Medulla oblongata (tissue), 1 donor: ENCODE measurements around the gene F7.
"Not testable (repeated sequence)": the region's sequence is repeated elsewhere in the genome, so short reads cannot be mapped to it uniquely, and the experiment has no call there.

Experiments
- DNase-seq: peaks from one replicate; pipeline ENCODE4 v3.0.0-alpha.2; 2015; ENCODE audit errors: extremely low spot score

Gene F7

DNA sequence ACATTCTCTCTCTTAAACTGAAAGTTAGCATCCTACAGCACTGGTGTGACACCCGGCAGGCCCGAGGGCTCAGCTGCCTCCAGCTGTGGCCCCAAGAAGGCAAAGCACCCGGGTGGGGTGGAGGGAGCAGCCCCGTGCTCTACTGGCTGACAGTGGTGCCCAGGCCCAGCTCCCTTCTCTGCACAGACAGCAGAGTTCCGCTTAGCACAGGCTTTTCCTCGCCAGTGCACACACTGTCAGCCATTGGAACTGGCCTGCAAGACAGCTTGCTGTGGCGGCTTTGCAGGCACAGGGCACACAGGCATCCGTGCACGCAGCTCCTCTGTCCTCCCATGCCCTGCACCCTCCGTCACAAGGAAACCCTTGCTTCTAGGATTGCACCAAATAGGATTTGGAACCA lies 3.3 kb upstream of the F7 start:
- DNase-seq: not testable (repeated sequence)

- no peak for DNase-seq
These were observed 2.9 kb upstream of the F7 start for GRCh38 chr13:113102727-113103126.

DNA sequence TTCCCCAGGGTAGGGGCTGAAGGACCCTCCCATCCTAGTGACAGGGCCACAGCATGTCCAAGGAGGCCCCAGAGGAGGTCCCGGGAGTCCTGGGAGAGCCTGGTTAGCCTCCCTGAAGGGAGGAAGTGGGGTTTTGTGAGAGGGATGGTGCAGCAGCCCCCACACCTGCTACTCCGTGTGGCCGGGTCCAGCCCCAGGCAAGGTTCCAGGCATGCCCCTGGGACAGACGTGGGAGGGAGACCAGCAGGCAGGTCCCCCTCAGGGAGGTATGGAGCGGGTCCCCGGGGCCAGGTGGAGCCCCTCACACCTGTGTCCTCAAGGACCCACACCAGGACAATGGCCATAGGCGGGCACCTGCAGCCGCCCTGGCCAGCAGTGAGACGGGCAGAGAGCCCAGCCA lies 1.9 kb upstream of the F7 start:
- no peak for DNase-seq

DNA sequence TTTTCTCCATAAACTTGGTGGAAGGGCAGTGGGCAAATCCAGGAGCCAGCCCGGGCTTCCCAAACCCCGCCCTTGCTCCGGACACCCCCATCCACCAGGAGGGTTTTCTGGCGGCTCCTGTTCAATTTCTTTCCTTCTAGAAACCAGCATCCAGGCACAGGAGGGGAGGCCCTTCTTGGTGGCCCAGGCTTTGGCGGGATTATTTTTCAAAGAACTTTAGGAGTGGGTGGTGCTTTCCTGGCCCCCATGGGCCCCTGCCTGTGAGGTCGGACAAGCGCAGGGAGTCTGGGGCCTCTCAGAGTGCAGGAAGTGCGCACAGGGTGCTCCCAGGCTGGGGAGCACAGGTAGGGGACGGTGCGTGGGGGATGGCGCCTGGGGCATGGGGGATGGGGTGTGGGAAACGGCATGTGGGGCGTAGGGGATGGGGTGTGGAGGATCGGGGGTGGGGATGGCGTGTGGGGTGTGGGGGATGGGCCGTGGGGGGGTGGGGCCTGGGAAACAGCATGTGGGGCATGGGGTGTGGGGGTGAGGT lies 396 bp downstream of the F7 start:
- no peak for DNase-seq

DNA sequence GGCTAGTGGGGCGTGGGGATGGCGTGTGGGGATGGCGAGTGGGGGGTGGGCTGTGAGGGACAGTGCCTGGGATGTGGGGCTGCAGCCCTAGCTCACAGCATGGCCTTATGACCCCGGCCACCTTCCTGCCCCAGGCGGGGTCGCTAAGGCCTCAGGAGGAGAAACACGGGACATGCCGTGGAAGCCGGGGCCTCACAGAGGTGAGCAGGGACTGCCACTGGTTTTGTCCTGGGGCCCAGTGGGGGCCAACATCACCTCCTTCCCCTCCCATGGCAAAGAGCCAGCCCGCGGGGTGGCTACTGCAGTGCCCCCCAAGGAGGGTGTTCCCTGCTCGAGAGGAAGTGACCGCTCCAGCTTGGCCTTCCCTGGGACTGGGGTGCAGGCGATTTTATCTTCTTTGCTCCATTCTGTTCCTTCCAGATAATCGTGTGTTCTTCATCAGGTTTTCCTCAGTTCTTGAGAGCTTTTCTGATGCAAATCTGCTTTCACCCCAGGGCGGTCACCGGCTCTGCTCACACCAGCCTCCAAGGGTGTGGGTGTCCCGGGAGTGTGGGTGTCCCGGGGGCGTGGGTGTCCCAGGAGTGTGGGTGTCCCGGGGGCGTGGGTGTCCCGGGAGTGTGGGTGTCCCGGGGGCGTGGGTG lies 1.2 kb downstream of the F7 start:
- no peak for DNase-seq

DNA sequence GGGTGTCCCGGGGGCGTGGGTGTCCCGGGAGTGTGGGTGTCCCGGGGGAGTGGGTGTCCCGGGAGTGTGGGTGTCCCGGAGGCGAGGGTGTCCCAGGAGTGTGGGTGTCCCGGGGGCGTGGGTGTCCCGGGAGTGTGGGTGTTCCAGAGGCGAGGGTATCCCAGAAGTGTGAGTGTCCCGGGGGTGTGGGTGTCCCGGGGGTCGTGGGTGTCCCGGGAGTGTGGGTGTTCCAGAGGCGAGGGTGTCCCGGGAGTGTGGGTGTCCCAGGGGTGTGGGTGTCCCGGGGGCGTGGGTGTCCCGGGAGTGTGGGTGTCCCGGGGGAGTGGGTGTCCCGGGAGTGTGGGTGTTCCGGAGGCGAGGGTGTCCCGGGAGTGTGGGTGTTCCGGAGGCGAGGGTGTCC lies 2.9 kb downstream of the F7 start:
- not testable (repeated sequence) for DNase-seq

GRCh38 chr13:113109151-113110047 lies 3.8 kb downstream of the F7 start:
- no peak for DNase-seq

DNA sequence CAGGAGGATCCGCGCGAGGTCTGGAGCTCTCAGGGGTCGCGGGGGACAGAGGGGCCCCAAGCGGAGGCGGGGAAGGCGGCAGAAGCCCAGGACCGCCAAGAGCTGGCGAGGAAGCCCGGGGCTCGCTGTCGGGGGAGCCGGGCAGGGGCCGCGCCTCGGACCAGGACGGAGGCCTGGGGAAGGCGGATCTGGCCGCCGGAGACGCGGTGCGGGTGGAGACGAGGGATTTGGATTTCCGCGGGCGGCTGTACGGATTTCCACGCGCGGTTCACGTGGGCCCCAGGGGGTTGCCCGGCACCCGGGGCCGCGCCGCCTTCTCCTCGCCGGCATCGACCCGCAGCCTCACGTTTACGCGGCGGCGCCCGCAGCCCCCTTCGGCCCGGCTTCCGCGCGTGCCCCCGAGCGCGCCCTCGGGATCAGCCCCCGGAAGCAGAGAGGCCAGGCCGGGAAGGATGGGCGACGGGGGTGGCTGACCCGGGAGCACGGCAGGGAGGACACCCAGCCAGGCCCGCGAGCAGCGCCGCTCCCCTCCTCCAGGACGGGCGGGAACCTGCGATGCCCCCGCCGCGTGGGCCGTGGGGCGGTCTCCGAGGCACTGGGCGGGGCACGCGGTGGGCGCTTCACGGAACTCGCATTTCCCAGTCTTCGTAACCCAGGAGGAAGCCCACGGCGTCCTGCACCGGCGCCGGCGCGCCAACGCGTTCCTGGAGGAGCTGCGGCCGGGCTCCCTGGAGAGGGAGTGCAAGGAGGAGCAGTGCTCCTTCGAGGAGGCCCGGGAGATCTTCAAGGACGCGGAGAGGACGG lies 4.7 kb downstream of the F7 start:
- no peak for DNase-seq

GRCh38 chr13:113110852-113111315 lies 5.3 kb downstream of the F7 start:
- no peak for DNase-seq

GRCh38 chr13:113111821-113112220 lies 6.2 kb downstream of the F7 start:
- DNase-seq: not testable (repeated sequence)

- not testable (repeated sequence) for DNase-seq
These were observed 6.9 kb downstream of the F7 start for GRCh38 chr13:113112475-113112874.

GRCh38 chr13:113112893-113113845 lies 7.6 kb downstream of the F7 start:
- DNase-seq: no peak

DNA sequence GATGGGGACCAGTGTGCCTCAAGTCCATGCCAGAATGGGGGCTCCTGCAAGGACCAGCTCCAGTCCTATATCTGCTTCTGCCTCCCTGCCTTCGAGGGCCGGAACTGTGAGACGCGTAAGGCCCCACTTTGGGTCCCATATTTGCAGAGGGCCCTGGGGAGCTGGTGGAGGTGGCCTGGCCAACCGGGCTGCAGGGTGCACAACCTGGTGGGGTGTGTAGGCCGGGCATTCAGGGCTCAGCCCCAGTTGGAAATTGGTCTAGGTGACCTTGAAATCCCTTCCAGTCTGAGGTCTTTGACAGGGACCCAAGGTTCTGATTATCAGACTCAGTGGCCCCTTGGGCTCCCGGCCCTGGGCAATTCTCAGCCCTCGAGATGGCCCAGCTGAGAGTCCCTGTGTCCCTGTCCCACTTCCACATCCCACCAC lies 8.3 kb downstream of the F7 start:
- DNase-seq: no peak

GRCh38 chr13:113114511-113115362 lies 9.1 kb downstream of the F7 start:
- DNase-seq: no peak

GRCh38 chr13:113115363-113116205 lies 10.0 kb downstream of the F7 start:
- no peak for DNase-seq

DNA sequence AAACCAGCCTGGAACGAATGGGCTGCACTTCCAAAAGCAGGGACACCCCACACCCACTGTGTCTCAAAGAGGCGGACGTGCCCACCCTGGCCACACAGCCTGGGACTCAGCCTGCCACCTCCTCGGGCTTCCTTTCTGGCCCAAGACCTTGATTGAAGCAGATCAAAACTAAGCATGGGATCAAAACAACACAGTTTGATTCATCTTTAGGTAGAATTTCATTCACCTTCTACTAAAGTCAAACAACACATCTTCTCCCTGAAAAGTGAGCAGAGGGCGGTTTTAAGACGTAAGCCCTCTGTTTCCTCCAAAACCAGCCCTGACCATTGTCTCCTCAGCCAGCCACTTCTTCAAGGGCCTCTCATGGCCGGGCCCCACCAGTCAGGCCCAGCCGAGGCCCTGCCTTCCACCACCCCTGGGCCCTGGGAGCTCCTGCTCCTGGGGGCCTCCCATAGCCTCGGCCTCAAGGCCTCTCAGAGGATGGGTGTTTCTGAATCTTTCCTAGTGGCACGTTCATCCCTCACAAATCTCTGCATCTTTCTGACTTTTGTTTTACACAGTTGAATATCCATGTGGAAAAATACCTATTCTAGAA lies 10.7 kb downstream of the F7 start:
- no peak for DNase-seq

- no peak for DNase-seq
These were observed 11.3 kb downstream of the F7 start for GRCh38 chr13:113116871-113117271.

GRCh38 chr13:113117335-113117872 lies 11.8 kb downstream of the F7 start:
- DNase-seq: no peak
